Uterus (tissue), 4 donors: ENCODE data around the gene ABI2. TPM values are rescaled to one million over a fixed set of nuclear protein-coding genes. Genes with fewer than 3 reads are reported as not detected.

ENCODE experiments used
- DNase-seq, 2 donors: peaks; one replicate each; pipeline ENCODE4 v3.0.0-alpha.2; 2019 to 2020
- H3K27ac ChIP-seq, 2 donors: fragments of 200-600 bp; sonication (generic); 1 replicate in 1 of 2; 2 replicates in 1 of 2; pipeline ENCODE4 v1.5.1; 2016 to 2018
- H3K27me3 ChIP-seq, 2 donors: fragments of 200-600 bp; sonication (generic); one replicate each; pipeline ENCODE4 v1.5.1; 2018 to 2019; ENCODE audit warnings: control low read depth in 1 of 2
- H3K36me3 ChIP-seq, 2 donors: fragments of 200-600 bp; sonication (generic); one replicate each; pipeline ENCODE4 v1.5.1; 2019; ENCODE audit warnings: control low read depth in 1 of 2
- H3K4me1 ChIP-seq, 2 donors: fragments of 200-600 bp; sonication (generic); one replicate each; pipeline ENCODE4 v1.5.1; 2018 to 2019; ENCODE audit warnings: control low read depth in 1 of 2
- H3K4me3 ChIP-seq, 2 donors: fragments of 200-600 bp; sonication (generic); 1 replicate in 1 of 2; 2 replicates in 1 of 2; pipeline ENCODE4 v1.5.1; 2018 to 2019; ENCODE audit warnings: mild to moderate bottlenecking in 1 of 2
- H3K9me3 ChIP-seq, 2 donors: fragments of 200-600 bp; sonication (generic); one replicate each; pipeline ENCODE4 v1.5.1; 2019; ENCODE audit warnings: control low read depth in 1 of 2
- POLR2A ChIP-seq, 2 donors: fragments of 450-650 bp; IDR thresholded peaks; one replicate each; pipeline ENCODE4 v1.6.1; 2016; ENCODE audit warnings: antibody characterized with exemption in 2 of 2, mild to moderate bottlenecking in 1 of 2, moderate library complexity in 1 of 2
- intact Hi-C: fragments of 100-400 bp; cut with DNase I; formaldehyde crosslinking; loops from one replicate; pipeline ENCODE4 v1.15.1; 2023; ENCODE audit warnings: low total_unique reads
- total RNA-seq, 4 donors: library from RNA; depleted of rRNA in 3 of 4; stranded (reverse); fragments of >200 nt in 3 of 4; gene quantifications; one replicate each; pipeline versions ENCODE4 v1.1.0 to v1.2.4, GENCODE V29; 2014 to 2023
- TF ChIP-seq, protein P1 (sequence below), 4 experiments: fragments of 200-600 bp in 2 of 4; fragments of 450-650 bp in 2 of 4; sonication (generic) in 2 of 4; IDR thresholded peaks; one replicate each; pipeline ENCODE4 v1.5.1; 2016 to 2019; ENCODE audit warnings: antibody characterized with exemption in 4 of 4, mild to moderate bottlenecking in 2 of 4, moderate library complexity in 1 of 4
- donor health status: DM: yes; HTN: yes; CAD: no.

Gene ABI2
- total RNA-seq, 4 donors from 2014 or later: 29.4 to 102 (median 78.6) TPM

DNA sequence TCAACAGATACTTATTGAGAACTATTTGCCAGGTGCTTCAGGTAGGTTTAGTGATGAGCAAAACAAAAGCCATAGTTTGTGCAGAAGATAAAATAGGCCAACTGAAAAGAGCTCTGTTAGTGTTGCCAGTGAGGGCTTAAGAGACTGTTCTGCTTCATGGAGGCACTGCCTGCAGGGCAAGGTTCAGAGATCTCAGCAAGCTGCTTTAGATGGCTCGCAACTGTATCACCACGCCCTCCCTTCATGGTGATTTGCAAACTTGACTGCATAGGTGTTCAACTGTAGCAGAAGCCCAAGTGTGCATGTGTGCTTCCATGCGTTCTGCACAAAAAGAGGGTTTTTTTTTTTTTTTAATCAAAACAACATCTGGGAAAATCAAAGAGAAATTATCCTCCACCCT, 122.4 kb downstream of the ABI2 start:
- H3K27me3 ChIP-seq: no peaks in the 10 kb centered on the region
- TF ChIP-seq, protein P1, sequence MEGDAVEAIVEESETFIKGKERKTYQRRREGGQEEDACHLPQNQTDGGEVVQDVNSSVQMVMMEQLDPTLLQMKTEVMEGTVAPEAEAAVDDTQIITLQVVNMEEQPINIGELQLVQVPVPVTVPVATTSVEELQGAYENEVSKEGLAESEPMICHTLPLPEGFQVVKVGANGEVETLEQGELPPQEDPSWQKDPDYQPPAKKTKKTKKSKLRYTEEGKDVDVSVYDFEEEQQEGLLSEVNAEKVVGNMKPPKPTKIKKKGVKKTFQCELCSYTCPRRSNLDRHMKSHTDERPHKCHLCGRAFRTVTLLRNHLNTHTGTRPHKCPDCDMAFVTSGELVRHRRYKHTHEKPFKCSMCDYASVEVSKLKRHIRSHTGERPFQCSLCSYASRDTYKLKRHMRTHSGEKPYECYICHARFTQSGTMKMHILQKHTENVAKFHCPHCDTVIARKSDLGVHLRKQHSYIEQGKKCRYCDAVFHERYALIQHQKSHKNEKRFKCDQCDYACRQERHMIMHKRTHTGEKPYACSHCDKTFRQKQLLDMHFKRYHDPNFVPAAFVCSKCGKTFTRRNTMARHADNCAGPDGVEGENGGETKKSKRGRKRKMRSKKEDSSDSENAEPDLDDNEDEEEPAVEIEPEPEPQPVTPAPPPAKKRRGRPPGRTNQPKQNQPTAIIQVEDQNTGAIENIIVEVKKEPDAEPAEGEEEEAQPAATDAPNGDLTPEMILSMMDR (IDR thresholded peaks at IDR 0.05): no peak
- TF ChIP-seq POLR2A (IDR thresholded peaks at IDR 0.05): no peak
- no peak overlapping the region for H3K4me3 ChIP-seq
- DNase-seq: no peak
- H3K27ac ChIP-seq: no peak overlapping the region
- intact Hi-C loops: no loop called here
- peaks cover 0 to 5% of the 10 kb centered on the region in 2 donors for H3K4me1 ChIP-seq
- no peaks in the 10 kb centered on the region for H3K9me3 ChIP-seq
- no peaks in the 10 kb centered on the region for H3K36me3 ChIP-seq

DNA sequence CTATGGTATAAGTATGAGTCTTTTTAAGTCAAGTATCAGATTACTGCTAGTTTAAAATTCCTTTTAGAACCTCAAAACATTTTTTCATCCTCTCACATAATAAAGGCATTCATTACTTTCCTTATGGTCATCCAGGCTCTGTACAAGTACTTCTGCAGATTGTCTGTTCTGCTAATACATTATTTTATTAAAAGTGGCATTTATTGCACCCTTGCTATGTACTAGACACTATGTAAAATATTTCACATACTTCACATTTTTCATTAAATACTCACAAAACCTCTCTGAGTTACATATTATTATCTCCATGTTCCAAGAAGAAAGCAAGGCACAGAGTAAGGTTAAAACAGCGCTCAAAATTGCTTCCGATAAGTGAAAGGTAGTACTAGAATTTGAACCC, 122.8 kb downstream of the ABI2 start:
- Histone ChIP-seq H3K4me1 (peaks cover 0 to 5% of the 10 kb centered on the region in 2 donors), H3K27ac (no peak overlapping the region), H3K36me3 (no peaks in the 10 kb centered on the region), H3K27me3 (no peaks in the 10 kb centered on the region), H3K9me3 (no peaks in the 10 kb centered on the region), H3K4me3 (no peak overlapping the region)
- TF ChIP-seq POLR2A (IDR thresholded peaks at IDR 0.05): no peak
- TF ChIP-seq, protein P1 (IDR thresholded peaks at IDR 0.05): no peak
- no peak for DNase-seq
- intact Hi-C loops: no loop called here

DNA sequence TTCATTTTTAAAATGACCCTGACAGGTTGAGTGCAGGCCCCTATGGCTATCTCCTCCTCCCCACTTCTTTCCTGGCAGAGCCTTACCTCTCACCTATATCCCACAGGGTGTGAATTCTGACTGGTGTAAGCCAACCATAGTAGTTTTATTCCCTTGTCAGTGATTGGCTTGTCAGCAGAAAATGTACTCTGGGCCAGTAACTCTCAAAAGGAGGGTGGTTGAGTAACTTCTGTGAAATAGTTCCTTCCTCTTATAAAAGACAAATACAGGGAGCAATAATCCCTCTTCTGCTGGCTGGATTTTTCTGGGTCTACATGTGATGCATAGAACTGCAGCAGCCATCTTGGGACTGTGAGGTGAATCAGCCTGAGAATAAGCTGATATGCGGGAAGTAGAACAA, 123.5 kb downstream of the ABI2 start:
- intact Hi-C loops: no loop called here
- DNase-seq: no peak
- Histone ChIP-seq H3K4me1 (peaks cover 0 to 5% of the 10 kb centered on the region in 2 donors), H3K36me3 (no peaks in the 10 kb centered on the region), H3K9me3 (no peaks in the 10 kb centered on the region), H3K4me3 (no peak overlapping the region), H3K27ac (no peak overlapping the region), H3K27me3 (no peaks in the 10 kb centered on the region)
- TF ChIP-seq POLR2A (IDR thresholded peaks at IDR 0.05): no peak
- TF ChIP-seq, protein P1 (IDR thresholded peaks at IDR 0.05): no peak

DNA sequence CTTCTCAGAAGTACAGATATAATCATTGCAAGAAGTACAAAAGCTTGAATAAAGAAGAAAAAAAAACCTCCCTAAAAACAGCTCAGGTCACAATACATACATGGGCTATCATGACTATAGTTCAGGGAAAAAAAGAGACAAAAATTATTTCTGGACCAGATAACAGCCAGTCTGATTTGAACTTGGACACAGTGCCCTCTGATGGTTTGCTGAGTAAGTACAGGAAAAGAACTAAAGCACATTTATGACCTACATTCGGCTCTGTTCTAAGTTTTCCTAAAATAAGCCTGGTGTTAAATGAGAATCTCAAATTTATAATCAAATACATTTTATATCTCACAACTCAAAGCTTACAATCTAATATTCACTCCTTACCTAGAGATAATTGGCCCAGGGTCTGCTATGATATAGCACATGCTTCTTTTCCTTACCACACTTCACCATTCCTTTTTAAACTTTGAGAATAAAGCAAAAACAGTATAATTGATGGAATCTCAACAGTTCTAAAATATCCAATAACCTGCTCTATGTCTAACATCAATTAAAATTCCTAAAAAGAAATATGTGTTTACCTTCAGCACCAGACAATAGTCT, 125.8 kb downstream of the ABI2 start:
- no peaks in the 10 kb centered on the region for H3K9me3 ChIP-seq
- no peak overlapping the region for H3K4me3 ChIP-seq
- no peak overlapping the region for H3K27ac ChIP-seq
- intact Hi-C loops: no loop called here
- no peaks in the 10 kb centered on the region for H3K27me3 ChIP-seq
- no peak for DNase-seq
- TF ChIP-seq, protein P1 (IDR thresholded peaks at IDR 0.05): peak; percentile 53 to 76 (median 72)
- TF ChIP-seq POLR2A (IDR thresholded peaks at IDR 0.05): no peak
- H3K4me1 ChIP-seq: peaks cover 0 to 5% of the 10 kb centered on the region in 2 donors
- no peaks in the 10 kb centered on the region for H3K36me3 ChIP-seq

DNA sequence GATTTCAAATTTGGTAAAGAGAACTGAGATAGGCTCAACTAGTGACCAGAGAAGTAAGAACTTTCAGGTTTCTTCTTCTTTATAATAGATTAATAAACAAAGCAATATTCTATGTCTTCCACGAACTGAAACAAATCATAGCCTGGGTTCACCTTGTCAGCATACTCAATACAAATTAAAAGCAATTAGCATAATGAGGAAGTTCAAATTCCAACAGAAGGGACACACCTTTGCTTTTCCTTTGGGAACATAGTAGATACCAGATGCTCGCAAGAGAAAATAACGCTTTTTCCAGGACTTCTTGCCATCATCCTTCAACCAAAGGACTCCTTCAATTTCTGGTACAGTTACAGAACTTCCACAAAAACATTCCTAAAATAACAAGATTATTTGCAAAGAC, 127.0 kb downstream of the ABI2 start:
- DNase-seq: no peak
- no peak for TF ChIP-seq POLR2A (IDR thresholded peaks at IDR 0.05)
- TF ChIP-seq, protein P1 (IDR thresholded peaks at IDR 0.05): no peak
- no peaks in the 10 kb centered on the region for H3K36me3 ChIP-seq

More for the DNA sequence above, 127.0 kb downstream of the ABI2 start:
- Histone ChIP-seq H3K4me3 (no peak overlapping the region), H3K4me1 (peaks cover 0 to 5% of the 10 kb centered on the region in 2 donors), H3K27ac (no peak overlapping the region), H3K27me3 (no peaks in the 10 kb centered on the region), H3K9me3 (no peaks in the 10 kb centered on the region)
- intact Hi-C loops: no loop called here
